GM12874 (cell line): Measurements from ENCODE around the gene PRKG1.

Experiments used
- CTCF ChIP-seq: IDR thresholded peaks from 2 replicates; pipeline ENCODE4 v1.5.1; 2011; ENCODE audit warnings: low read depth, mild to moderate bottlenecking, control low read depth, low read length, moderate library complexity; ENCODE audit not compliant: insufficient read depth

The PRKG1 gene

GRCh38 chr10:51832652-51833383 lies 758.5 kb downstream of the PRKG1 start:
- TF ChIP-seq CTCF: no peak

GRCh38 chr10:51834548-51834947 lies 760.3 kb downstream of the PRKG1 start:
- no peak for TF ChIP-seq CTCF

GRCh38 chr10:51838471-51838870 lies 764.2 kb downstream of the PRKG1 start:
- TF ChIP-seq CTCF: no peak

- no peak for TF ChIP-seq CTCF
These were observed 769.7 kb downstream of the PRKG1 start for GRCh38 chr10:51843966-51844365.

- TF ChIP-seq CTCF: no peak
These were observed 772.7 kb downstream of the PRKG1 start for GRCh38 chr10:51846856-51847506.

GRCh38 chr10:51852297-51852696 lies 778.0 kb downstream of the PRKG1 start:
- no peak for TF ChIP-seq CTCF

- TF ChIP-seq CTCF: no peak
These were observed 783.0 kb downstream of the PRKG1 start for GRCh38 chr10:51857305-51857704.
